HFFc6 (cell line): ENCODE data around the gene DSG2. TPM values are rescaled to one million over a fixed set of nuclear protein-coding genes. Genes with fewer than 3 reads are reported as not detected.
"Not testable (repeated sequence)": the region's sequence is repeated elsewhere in the genome, so short reads cannot be mapped to it uniquely, and the experiment has no call there.

Source experiments
- DNase-seq: peaks from one replicate; pipeline ENCODE4 v3.0.0-alpha.2; 2018
- H3K27ac Mint-ChIP-seq: 2 replicates; pipeline ENCODE4 v1.8.0; 2020; ENCODE audit warnings: mild to moderate bottlenecking, mixed read lengths
- H3K27me3 Mint-ChIP-seq: 2 replicates; pipeline ENCODE4 v1.8.0; 2021; ENCODE audit warnings: mild to moderate bottlenecking, moderate library complexity, mixed read lengths; ENCODE audit not compliant: insufficient read depth
- H3K36me3 Mint-ChIP-seq: 2 replicates; pipeline ENCODE4 v1.8.0; 2021; ENCODE audit warnings: low read depth, mixed read lengths
- H3K4me1 Mint-ChIP-seq: 2 replicates; pipeline ENCODE4 v1.8.0; 2020; ENCODE audit warnings: low read depth, mixed read lengths
- H3K4me3 Mint-ChIP-seq: 2 replicates; pipeline ENCODE4 v1.8.0; 2020; ENCODE audit warnings: mild to moderate bottlenecking, moderate library complexity, mixed read lengths
- H3K9me3 Mint-ChIP-seq: 2 replicates; pipeline ENCODE4 v1.8.0; 2020; ENCODE audit warnings: mild to moderate bottlenecking, mixed read lengths
- CTCF ChIP-seq: fragments of 200-600 bp; sonication (generic); IDR thresholded peaks from 2 replicates; pipeline ENCODE4 v1.5.0; 2021; ENCODE audit warnings: antibody characterized with exemption, mild to moderate bottlenecking
- total RNA-seq, 6 experiments: library from RNA; stranded (reverse); fragmentation: NEBNext Ultra II Directional; extraction: Animal tissue kit (Norgen Biotek cat#: 25700); gene quantifications; 2 replicates in 1 of 6; 3 replicates in 5 of 6; pipeline ENCODE4 v1.2.3, GENCODE V29; 2021

Gene DSG2
- total RNA-seq, 6 experiments from 2014 or later: not detected

- Mint-ChIP-seq H3K4me3 (no peak overlapping the region), H3K4me1 (no peaks in the 10 kb centered on the region), H3K27ac (no peak overlapping the region), H3K36me3 (no peaks in the 10 kb centered on the region; the same call in 1 of the 2 replicates), H3K27me3 (no peaks in the 10 kb centered on the region), H3K9me3 (peaks cover 38% of the 10 kb centered on the region)
- DNase-seq: no peak
- no peak for TF ChIP-seq CTCF
Observed at GRCh38 chr18:31492671-31493070, 5.3 kb upstream of the DSG2 start.

GRCh38 chr18:31493171-31493570 is 4.8 kb upstream of the DSG2 start:
- no peaks in the 10 kb centered on the region for H3K27me3 Mint-ChIP-seq
- no peak for DNase-seq
- TF ChIP-seq CTCF: no peak
- no peaks in the 10 kb centered on the region for H3K4me1 Mint-ChIP-seq
- no peak overlapping the region for H3K4me3 Mint-ChIP-seq
- H3K36me3 Mint-ChIP-seq: no peaks in the 10 kb centered on the region
- H3K27ac Mint-ChIP-seq: no peak overlapping the region
- H3K9me3 Mint-ChIP-seq: peaks cover 35% of the 10 kb centered on the region

GRCh38 chr18:31493941-31494340 is 4.0 kb upstream of the DSG2 start:
- no peaks in the 10 kb centered on the region for H3K36me3 Mint-ChIP-seq
- H3K4me1 Mint-ChIP-seq: no peaks in the 10 kb centered on the region
- no peak for TF ChIP-seq CTCF
- no peak overlapping the region for H3K4me3 Mint-ChIP-seq
- no peak for DNase-seq
- no peak overlapping the region for H3K27ac Mint-ChIP-seq
- H3K9me3 Mint-ChIP-seq: peaks cover 38% of the 10 kb centered on the region
- no peaks in the 10 kb centered on the region for H3K27me3 Mint-ChIP-seq

- not testable (repeated sequence) for H3K27ac Mint-ChIP-seq, H3K36me3 Mint-ChIP-seq, H3K27me3 Mint-ChIP-seq, DNase-seq, H3K4me1 Mint-ChIP-seq, H3K4me3 Mint-ChIP-seq
- peaks cover 38% of the 10 kb centered on the region for H3K9me3 Mint-ChIP-seq
Observed at GRCh38 chr18:31494705-31495244, 3.2 kb upstream of the DSG2 start.

GRCh38 chr18:31497404-31497835 is 557 bp upstream of the DSG2 start:
- H3K27ac Mint-ChIP-seq: no peak overlapping the region
- no peak for TF ChIP-seq CTCF

GRCh38 chr18:31498574-31499524 is 872 bp downstream of the DSG2 start:
- no peak for TF ChIP-seq CTCF
- no peak for DNase-seq
- no peaks in the 10 kb centered on the region; the same call in 1 of the 2 replicates for H3K27me3 Mint-ChIP-seq
- H3K36me3 Mint-ChIP-seq: no peaks in the 10 kb centered on the region
- H3K27ac Mint-ChIP-seq: no peak overlapping the region
- H3K4me1 Mint-ChIP-seq: no peaks in the 10 kb centered on the region
- no peak overlapping the region for H3K4me3 Mint-ChIP-seq
- H3K9me3 Mint-ChIP-seq: peaks cover 39% of the 10 kb centered on the region

More at GRCh38 chr18:31497404-31497835, 557 bp upstream of the DSG2 start:
- no peaks in the 10 kb centered on the region; the same call in 1 of the 2 replicates for H3K27me3 Mint-ChIP-seq
- no peaks in the 10 kb centered on the region for H3K36me3 Mint-ChIP-seq
- no peak for DNase-seq
- peaks cover 40% of the 10 kb centered on the region for H3K9me3 Mint-ChIP-seq
- no peak overlapping the region for H3K4me3 Mint-ChIP-seq
- H3K4me1 Mint-ChIP-seq: no peaks in the 10 kb centered on the region
